CD14-positive monocyte (primary cell): Measurements from ENCODE around the gene FUT8. TPM values are rescaled to one million over a fixed set of nuclear protein-coding genes. Genes with fewer than 3 reads are reported as not detected.

ENCODE experiments used
- DNase-seq, 3 donors: peaks; one replicate each; pipeline ENCODE4 v3.0.0-alpha.2; 2011 to 2022
- H2AFZ ChIP-seq: 2 replicates; pipeline ENCODE4 v1.6.0; 2012; ENCODE audit warnings: mild to moderate bottlenecking, low read depth, low read length, inconsistent platforms; ENCODE audit not compliant: insufficient read depth, poor library complexity, severe bottlenecking
- H3K27ac ChIP-seq, 2 donors: 1 replicate in 1 of 2; 2 replicates in 1 of 2; pipeline ENCODE4 v1.5.1; 2012 to 2013; ENCODE audit warnings: low read length in 2 of 2, control low read depth in 1 of 2, inconsistent platforms in 1 of 2, low read depth in 1 of 2, mild to moderate bottlenecking in 1 of 2
- H3K27me3 ChIP-seq, 2 donors: one replicate each; pipeline versions ENCODE4 v1.6.0 to v1.6.1; 2011 to 2013; ENCODE audit warnings: low read length in 2 of 2; ENCODE audit not compliant: control insufficient read depth in 2 of 2, insufficient read depth in 2 of 2
- H3K36me3 ChIP-seq, 2 donors: replicated peaks in 1 of 2; 1 replicate in 1 of 2; 2 replicates in 1 of 2; pipeline versions ENCODE4 v1.5.1 to v1.6.1; 2012 to 2013; ENCODE audit warnings: low read length in 2 of 2, control low read depth in 1 of 2, inconsistent platforms in 1 of 2, mild to moderate bottlenecking in 1 of 2; ENCODE audit not compliant: insufficient read depth in 2 of 2, control insufficient read depth in 1 of 2
- H3K4me1 ChIP-seq, 2 donors: 1 replicate in 1 of 2; 2 replicates in 1 of 2; pipeline versions ENCODE4 v1.5.1 to v1.6.1; 2012 to 2013; ENCODE audit warnings: low read length in 2 of 2, control low read depth in 1 of 2, inconsistent platforms in 1 of 2, mild to moderate bottlenecking in 1 of 2, moderate library complexity in 1 of 2; ENCODE audit not compliant: insufficient read depth in 2 of 2, control insufficient read depth in 1 of 2
- H3K4me2 ChIP-seq: replicated peaks from 2 replicates; pipeline ENCODE3; 2012; ENCODE audit warnings: low read length, moderate library complexity, mild to moderate bottlenecking; ENCODE audit not compliant: poor library complexity, severe bottlenecking; ENCODE audit errors: extremely low read depth
- H3K4me3 ChIP-seq, 3 experiments: fragments of 200-600 bp in 1 of 3; sonication (generic) in 1 of 3; replicated peaks in 1 of 3; 1 replicate in 2 of 3; 2 replicates in 1 of 3; pipeline ENCODE4 v1.5.1; 2011 to 2013; ENCODE audit warnings: low read length in 3 of 3, mild to moderate bottlenecking in 3 of 3, control low read depth in 2 of 3, low read depth in 2 of 3, inconsistent platforms in 1 of 3, moderate library complexity in 1 of 3
- H3K79me2 ChIP-seq: 2 replicates; pipeline ENCODE4 v1.6.0; 2012; ENCODE audit warnings: mild to moderate bottlenecking, control low read depth, inconsistent platforms, low read length, moderate library complexity; ENCODE audit not compliant: insufficient read depth
- H3K9ac ChIP-seq: 2 replicates; pipeline ENCODE4 v1.6.0; 2017; ENCODE audit warnings: low read length, mild to moderate bottlenecking; ENCODE audit not compliant: insufficient read depth, poor library complexity, severe bottlenecking
- H3K9me3 ChIP-seq, 2 donors: replicated peaks in 1 of 2; 1 replicate in 1 of 2; 2 replicates in 1 of 2; pipeline versions ENCODE4 v1.5.1 to v1.6.1; 2012 to 2013; ENCODE audit warnings: low read length in 2 of 2, control low read depth in 1 of 2; ENCODE audit not compliant: control insufficient read depth in 1 of 2, insufficient read depth in 1 of 2
- H4K20me1 ChIP-seq: 2 replicates; pipeline ENCODE4 v1.6.0; 2012; ENCODE audit warnings: mild to moderate bottlenecking, low read length, control low read depth, moderate library complexity; ENCODE audit not compliant: insufficient read depth
- H3K27ac Mint-ChIP-seq, 7 donors: one replicate each; pipeline ENCODE4 v1.8.0; 2020; ENCODE audit warnings: mild to moderate bottlenecking in 7 of 7, mixed read lengths in 7 of 7, moderate library complexity in 6 of 7, inconsistent platforms in 2 of 7
- H3K27me3 Mint-ChIP-seq, 3 donors: one replicate each; pipeline ENCODE4 v1.8.0; 2021 to 2022; ENCODE audit warnings: low read depth in 3 of 3, mild to moderate bottlenecking in 3 of 3, mixed read lengths in 3 of 3, moderate library complexity in 3 of 3, inconsistent platforms in 1 of 3
- H3K36me3 Mint-ChIP-seq, 2 donors: one replicate each; pipeline ENCODE4 v1.8.0; 2020; ENCODE audit warnings: mixed read lengths in 2 of 2, inconsistent platforms in 1 of 2, mild to moderate bottlenecking in 1 of 2
- H3K4me1 Mint-ChIP-seq: one replicate; pipeline ENCODE4 v1.8.0; 2020; ENCODE audit warnings: mild to moderate bottlenecking, mixed read lengths
- H3K4me3 Mint-ChIP-seq, 2 donors: one replicate each; pipeline ENCODE4 v1.8.0; 2020; ENCODE audit warnings: mild to moderate bottlenecking in 2 of 2, mixed read lengths in 2 of 2, moderate library complexity in 1 of 2
- H3K9me3 Mint-ChIP-seq, 7 donors: one replicate each; pipeline ENCODE4 v1.8.0; 2020 to 2022; ENCODE audit warnings: mixed read lengths in 7 of 7, mild to moderate bottlenecking in 6 of 7, moderate library complexity in 6 of 7, inconsistent platforms in 2 of 7
- WGBS: methylation state at CpG from one replicate; pipeline ENCODE4 v1.1.5; 2013; ENCODE audit warnings: missing lambda C conversion rate; ENCODE audit not compliant: insufficient coverage; 5-methylcytosine and 5-hydroxymethylcytosine counted together
- intact Hi-C, 2 donors: fragments of 100-400 bp; cut with micrococcal nuclease; formaldehyde crosslinking; loops; one replicate each; pipeline versions ENCODE4 v1.15.0 to v1.15.1; 2023
- polyA plus RNA-seq, 3 donors: library from polyadenylated mRNA; depleted of rRNA in 1 of 3; unstranded in 2 of 3; stranded (reverse) in 1 of 3; fragments of 300-500 nt in 2 of 3; fragments of >200 nt in 1 of 3; fragmentation: Illumina TruSeq in 2 of 3; gene quantifications; 1 replicate in 2 of 3; 2 replicates in 1 of 3; pipeline ENCODE4 v1.2.3, GENCODE V29; 2012 to 2021
- TF ChIP-seq, protein P1 (sequence below): fragments of 200-600 bp; IDR thresholded peaks from one replicate; pipeline ENCODE4 v1.8.0; 2022; ENCODE audit warnings: antibody characterized with exemption, mild to moderate bottlenecking

The FUT8 gene
- polyA plus RNA-seq, 3 donors = 1.6 to 5.1 (median 5.0) TPM

DNA sequence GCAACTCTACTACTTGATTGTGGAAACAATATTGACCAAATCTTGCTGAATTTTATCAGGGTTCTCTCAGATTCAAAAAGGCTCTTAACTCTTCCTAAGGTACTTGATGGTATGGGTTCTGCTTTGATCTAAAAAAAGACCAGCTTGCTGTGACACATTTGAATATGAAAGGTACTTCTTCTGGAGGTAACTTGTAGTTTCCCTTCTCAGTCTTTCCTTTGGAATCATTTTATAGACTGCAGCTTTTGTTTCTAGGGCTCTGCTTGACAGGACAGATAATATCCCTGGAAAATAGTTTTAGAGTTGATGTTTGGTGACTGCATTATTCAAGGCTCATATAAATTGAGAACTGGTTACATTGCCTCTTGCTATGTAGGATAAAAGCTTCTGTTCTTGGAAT lies 251.9 kb downstream of the FUT8 start:
- H3K4me1 Mint-ChIP-seq = no peaks in the 10 kb centered on the region
- intact Hi-C loops = no loop called here
- no peak overlapping the region for H3K27ac ChIP-seq

DNA sequence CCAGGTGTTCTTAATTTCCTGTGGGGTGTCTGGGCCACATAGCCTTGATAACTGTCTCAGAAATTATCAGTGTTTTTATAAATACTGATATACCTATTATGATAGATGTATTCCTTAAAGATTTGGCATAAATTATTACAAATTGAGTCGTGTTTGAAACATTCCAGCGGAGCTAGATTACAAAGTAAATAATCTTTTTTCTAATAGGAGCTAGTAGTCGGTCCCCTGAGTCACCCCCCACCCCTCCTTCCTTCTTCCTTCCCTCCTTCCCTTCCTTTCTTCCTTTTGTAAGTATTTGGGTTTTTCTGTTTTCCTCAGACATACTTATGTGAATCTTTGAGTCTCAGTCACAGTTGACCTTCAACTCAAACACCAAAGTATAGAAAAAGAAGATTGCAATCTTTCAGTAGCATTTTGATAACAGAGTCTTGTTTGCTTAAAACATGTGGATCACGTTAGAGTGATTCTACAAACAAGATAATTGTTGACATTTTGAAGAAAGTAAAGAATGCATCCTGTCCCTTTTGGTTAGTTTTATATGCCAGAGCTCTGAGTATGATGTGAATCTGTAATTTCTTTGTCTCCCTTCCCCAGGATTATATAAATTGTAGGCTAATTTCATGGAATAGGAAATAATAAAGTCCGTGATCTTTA lies 264.0 kb downstream of the FUT8 start:
- Mint-ChIP-seq H3K27ac (no peak overlapping the region), H3K4me3 (no peak overlapping the region), H3K27me3 (peaks cover 0 to 1% (median 0%) of the 10 kb centered on the region in 3 donors), H3K9me3 (peaks cover 0 to 2% (median 0%) of the 10 kb centered on the region in 7 donors), H3K4me1 (no peaks in the 10 kb centered on the region), H3K36me3 (peaks cover 3% of the 10 kb centered on the region in 2 donors)
- Histone ChIP-seq H3K9ac (no peak overlapping the region), H3K4me2 (no peak overlapping the region), H3K4me1 (no peaks in the 10 kb centered on the region), H4K20me1 (no peaks in the 10 kb centered on the region), H2AFZ (no peak overlapping the region), H3K27me3 (no peaks in the 10 kb centered on the region), H3K4me3 (no peak overlapping the region), H3K79me2 (no peaks in the 10 kb centered on the region), H3K27ac (no peak overlapping the region), H3K9me3 (no peaks in the 10 kb centered on the region), H3K36me3 (no peaks in the 10 kb centered on the region)
- no peak for DNase-seq
- WGBS = no CpG with 5 or more reads among the region's 5 CpGs
- intact Hi-C loops = no loop called here
- TF ChIP-seq, protein P1, sequence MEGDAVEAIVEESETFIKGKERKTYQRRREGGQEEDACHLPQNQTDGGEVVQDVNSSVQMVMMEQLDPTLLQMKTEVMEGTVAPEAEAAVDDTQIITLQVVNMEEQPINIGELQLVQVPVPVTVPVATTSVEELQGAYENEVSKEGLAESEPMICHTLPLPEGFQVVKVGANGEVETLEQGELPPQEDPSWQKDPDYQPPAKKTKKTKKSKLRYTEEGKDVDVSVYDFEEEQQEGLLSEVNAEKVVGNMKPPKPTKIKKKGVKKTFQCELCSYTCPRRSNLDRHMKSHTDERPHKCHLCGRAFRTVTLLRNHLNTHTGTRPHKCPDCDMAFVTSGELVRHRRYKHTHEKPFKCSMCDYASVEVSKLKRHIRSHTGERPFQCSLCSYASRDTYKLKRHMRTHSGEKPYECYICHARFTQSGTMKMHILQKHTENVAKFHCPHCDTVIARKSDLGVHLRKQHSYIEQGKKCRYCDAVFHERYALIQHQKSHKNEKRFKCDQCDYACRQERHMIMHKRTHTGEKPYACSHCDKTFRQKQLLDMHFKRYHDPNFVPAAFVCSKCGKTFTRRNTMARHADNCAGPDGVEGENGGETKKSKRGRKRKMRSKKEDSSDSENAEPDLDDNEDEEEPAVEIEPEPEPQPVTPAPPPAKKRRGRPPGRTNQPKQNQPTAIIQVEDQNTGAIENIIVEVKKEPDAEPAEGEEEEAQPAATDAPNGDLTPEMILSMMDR = no peak

More for the DNA sequence above, 251.9 kb downstream of the FUT8 start:
- DNase-seq = no peak
- no peak overlapping the region for H3K4me3 ChIP-seq
- Mint-ChIP-seq H3K36me3 (no peaks in the 10 kb centered on the region), H3K4me3 (no peak overlapping the region), H3K27me3 (no peaks in the 10 kb centered on the region), H3K27ac (no peak overlapping the region), H3K9me3 (no peaks in the 10 kb centered on the region)
- no peak overlapping the region for H2AFZ ChIP-seq
- no peaks in the 10 kb centered on the region for H3K36me3 ChIP-seq
- no peak overlapping the region for H3K9ac ChIP-seq
- H3K9me3 ChIP-seq = no peaks in the 10 kb centered on the region
- TF ChIP-seq, protein P1 = no peak
- H4K20me1 ChIP-seq = no peaks in the 10 kb centered on the region
- H3K4me2 ChIP-seq = no peak overlapping the region
- no peaks in the 10 kb centered on the region for H3K79me2 ChIP-seq
- H3K4me1 ChIP-seq = no peaks in the 10 kb centered on the region
- H3K27me3 ChIP-seq = no peaks in the 10 kb centered on the region
